ENCODE measurements around the gene CHST5. TPM values are rescaled to one million over a fixed set of nuclear protein-coding genes. Genes with fewer than 3 reads are reported as not detected.

CHST5 gene
- total RNA-seq, 3 donors from 2014 or later (not counting 1 experiment from before 2014, with no cell fraction given) = not detected

- H3K4me3 ChIP-seq (ENCODE audit: low read length) = no peak overlapping the region
- intact Hi-C loops (cut with micrococcal nuclease) = no loop called here
- no peaks in the 10 kb centered on the region for H3K9me3 Mint-ChIP-seq
Measured at GRCh38 chr16:75572864-75573542, 37.1 kb upstream of the CHST5 start.

GRCh38 chr16:75570396-75571065 is 34.6 kb upstream of the CHST5 start:
- H3K4me1 ChIP-seq (ENCODE audit: control insufficient read depth, insufficient read depth, low read length) = peaks cover 38% of the 10 kb centered on the region
- Mint-ChIP-seq H3K27ac (no peak overlapping the region), H3K36me3 (no peaks in the 10 kb centered on the region), H3K4me1 (peaks cover 31 to 37% of the 10 kb centered on the region in 2 donors), H3K27me3 (ENCODE audit: low read depth in 2 of 2) (no peaks in the 10 kb centered on the region), H3K4me3 (no peak overlapping the region), H3K9me3 (no peaks in the 10 kb centered on the region)
- H3K4me3 ChIP-seq (ENCODE audit: low read length) = no peak overlapping the region
- peaks cover 62% of the 10 kb centered on the region for H3K36me3 ChIP-seq (ENCODE audit: control insufficient read depth, insufficient read depth, low read length)
- H3K27me3 ChIP-seq (ENCODE audit: control insufficient read depth, insufficient read depth, low read length) = no peaks in the 10 kb centered on the region
- WGBS (ENCODE audit: insufficient coverage) = 76% methylated on average over 5 of the region's 5 CpGs
- no peaks in the 10 kb centered on the region for H3K9me3 ChIP-seq (ENCODE audit: control insufficient read depth, insufficient read depth, low read length)
- no peak for DNase-seq
- intact Hi-C loops (cut with micrococcal nuclease) = no loop called here
- TF ChIP-seq CTCF (IDR thresholded peaks at IDR 0.05) = no peak
- peak overlapping the region; percentile 66 for H3K27ac ChIP-seq (ENCODE audit: low read length)
- no peak for ATAC-seq

More at GRCh38 chr16:75572864-75573542, 37.1 kb upstream of the CHST5 start:
- DNase-seq = no peak
- Histone ChIP-seq H3K36me3 (ENCODE audit: control insufficient read depth, insufficient read depth, low read length) (peaks cover 82% of the 10 kb centered on the region), H3K27ac (ENCODE audit: low read length) (no peak overlapping the region), H3K27me3 (ENCODE audit: control insufficient read depth, insufficient read depth, low read length) (no peaks in the 10 kb centered on the region), H3K4me1 (ENCODE audit: control insufficient read depth, insufficient read depth, low read length) (peaks cover 22% of the 10 kb centered on the region), H3K9me3 (ENCODE audit: control insufficient read depth, insufficient read depth, low read length) (no peaks in the 10 kb centered on the region)
- no peak for TF ChIP-seq CTCF (IDR thresholded peaks at IDR 0.05)
- Mint-ChIP-seq H3K4me1 (peaks cover 18 to 24% of the 10 kb centered on the region in 2 donors), H3K27ac (no peak overlapping the region), H3K4me3 (no peak overlapping the region), H3K27me3 (ENCODE audit: low read depth in 2 of 2) (no peaks in the 10 kb centered on the region), H3K36me3 (no peaks in the 10 kb centered on the region)
- 87% methylated on average over 3 of the region's 3 CpGs for WGBS (ENCODE audit: insufficient coverage)
- ATAC-seq = no peak

- Mint-ChIP-seq H3K36me3 (no peaks in the 10 kb centered on the region), H3K27me3 (ENCODE audit: low read depth in 2 of 2) (peaks cover 10 to 12% of the 10 kb centered on the region in 2 donors), H3K27ac (peak overlapping the region in 1 of 2 donors; percentile 93), H3K4me3 (peak overlapping the region; percentile 45), H3K4me1 (peaks cover 20 to 26% of the 10 kb centered on the region in 2 donors), H3K9me3 (no peaks in the 10 kb centered on the region)
- intact Hi-C loops (cut with micrococcal nuclease) = loop anchor here (2.0 kb wide), 1 partner anchor 103 kb away; the partner anchor contains the start of gene TMEM170A
- no peaks in the 10 kb centered on the region for H3K9me3 ChIP-seq (ENCODE audit: control insufficient read depth, insufficient read depth, low read length)
- no peak overlapping the region for H3K4me3 ChIP-seq (ENCODE audit: low read length)
- no peak for TF ChIP-seq CTCF (IDR thresholded peaks at IDR 0.05)
- 98% methylated on average over 4 of the region's 4 CpGs for WGBS (ENCODE audit: insufficient coverage)
- H3K27me3 ChIP-seq (ENCODE audit: control insufficient read depth, insufficient read depth, low read length) = peaks cover 2% of the 10 kb centered on the region
- DNase-seq (no peak), ATAC-seq (no peak)
- H3K4me1 ChIP-seq (ENCODE audit: control insufficient read depth, insufficient read depth, low read length) = peaks cover 43% of the 10 kb centered on the region
- no peak overlapping the region for H3K27ac ChIP-seq (ENCODE audit: low read length)
- peaks cover 41% of the 10 kb centered on the region for H3K36me3 ChIP-seq (ENCODE audit: control insufficient read depth, insufficient read depth, low read length)
Measured at GRCh38 chr16:75567911-75568310, 32.0 kb upstream of the CHST5 start.
